Measurements from ENCODE around the gene HPCA.

GRCh38 chr1:32888134-32888533 lies 1.8 kb downstream of the HPCA start:
- no peak for TF ChIP-seq CTCF (IDR thresholded peaks at IDR 0.05)
- no peak for TF ChIP-seq POLR2A (IDR thresholded peaks at IDR 0.05)

Measured in heart left ventricle (tissue), 13 donors.